Kidney (tissue), 22 donors: Measurements from ENCODE around the gene NKX3-2. TPM values are rescaled to one million over a fixed set of nuclear protein-coding genes. Genes with fewer than 3 reads are reported as not detected.

ENCODE experiments used
- DNase-seq, 5 donors: peaks; one replicate each; pipeline ENCODE4 v3.0.0-alpha.2; 2013 to 2020
- FAIRE-seq: peaks from 2 replicates; lab custom pipeline; 2012; peaks lifted over from hg19 to GRCh38; lab: Jason Lieb, UNC
- H3K27ac ChIP-seq, 2 donors: one replicate each; pipeline ENCODE4 v1.7.0; 2013; ENCODE audit warnings: low read depth in 2 of 2, low read length in 2 of 2, inconsistent platforms in 1 of 2
- H3K27me3 ChIP-seq: one replicate; pipeline ENCODE4 v1.7.1; 2013; ENCODE audit warnings: low read length, inconsistent platforms; ENCODE audit not compliant: control insufficient read depth, insufficient read depth
- H3K36me3 ChIP-seq, 3 donors: one replicate each; pipeline versions ENCODE4 v1.7.0 to v1.7.1; 2013; ENCODE audit warnings: low read length in 3 of 3, control low read depth in 1 of 3, inconsistent platforms in 1 of 3; ENCODE audit not compliant: insufficient read depth in 3 of 3, control insufficient read depth in 2 of 3
- H3K4me1 ChIP-seq, 3 donors: one replicate each; pipeline versions ENCODE4 v1.7.0 to v1.7.1; 2013; ENCODE audit warnings: low read length in 3 of 3, inconsistent platforms in 1 of 3, low read depth in 1 of 3; ENCODE audit not compliant: control insufficient read depth in 2 of 3, insufficient read depth in 2 of 3
- H3K4me3 ChIP-seq, 3 donors: one replicate each; pipeline versions ENCODE4 v1.7.0 to v1.8.1; 2013; ENCODE audit warnings: low read length in 3 of 3, control low read depth in 1 of 3, inconsistent platforms in 1 of 3
- H3K9ac ChIP-seq, 3 donors: one replicate each; pipeline versions ENCODE4 v1.7.0 to v1.7.1; 2013; ENCODE audit warnings: low read length in 3 of 3, control low read depth in 1 of 3, inconsistent platforms in 1 of 3
- H3K9me3 ChIP-seq, 3 donors: one replicate each; pipeline versions ENCODE4 v1.7.0 to v1.7.1; 2013; ENCODE audit warnings: low read length in 3 of 3, control low read depth in 1 of 3, inconsistent platforms in 1 of 3; ENCODE audit not compliant: control insufficient read depth in 2 of 3, insufficient read depth in 1 of 3
- intact Hi-C: fragments of 100-400 bp; cut with DNase I; formaldehyde crosslinking; loops from one replicate; pipeline ENCODE4 v1.11.1; 2022
- long read RNA-seq, 10 donors: library from polyadenylated mRNA in 1 of 10; unstranded in 1 of 10; transcript quantifications; one replicate each; pipeline ENCODE4 v2.0.0 and lab custom pipeline, GENCODE V29; 2021 to 2026
- polyA plus RNA-seq: library from polyadenylated mRNA; stranded (reverse); fragments of 350-450 nt; fragmentation: Illumina TruSeq; extraction: RNeasy Lipid Tissue Mini Kit (QIAGEN cat#74804); gene quantifications from one replicate; pipeline ENCODE4 v1.2.3, GENCODE V29; 2014; ENCODE audit warnings: low read depth, low replicate concordance; ENCODE audit not compliant: insufficient read depth
- total RNA-seq: library from RNA; stranded (reverse); fragmentation: NEBNext Ultra II Directional; extraction: Animal tissue kit (Norgen Biotek cat#: 25700); gene quantifications from one replicate; pipeline ENCODE4 v1.2.1, GENCODE V29; 2021
- TF ChIP-seq, protein P1 (sequence below): IDR thresholded peaks from 3 replicates; pipeline ENCODE4 v1.5.1; 2012; ENCODE audit warnings: mild to moderate bottlenecking, moderate library complexity, borderline replicate concordance; ENCODE audit not compliant: insufficient read depth; ENCODE audit errors: extremely low read depth
- donor health status: control.
- donor health status: control.
- donor health status: control.
- donor health status: control.
- donor health status: control.
- donor health status: DM: yes; HTN: yes; CAD: no.
- donor health status: Normal renal cell carcinoma (clear cell type).

The NKX3-2 gene
- total RNA-seq (not detected), polyA plus RNA-seq (0.17 TPM)
- long read RNA-seq, donor 1: 0 reads
- long read RNA-seq, donor 2: 0 reads
- long read RNA-seq, donor 3: 0 reads
- long read RNA-seq, donor 4: 0 reads
- long read RNA-seq, donor 5: 0 reads
- long read RNA-seq, donor 6: 0 reads
- long read RNA-seq, donor 7: 0 reads
- long read RNA-seq, donor 8: 0 reads
- long read RNA-seq, donor 9: 0 reads
- long read RNA-seq, donor 10: 0 reads

DNA sequence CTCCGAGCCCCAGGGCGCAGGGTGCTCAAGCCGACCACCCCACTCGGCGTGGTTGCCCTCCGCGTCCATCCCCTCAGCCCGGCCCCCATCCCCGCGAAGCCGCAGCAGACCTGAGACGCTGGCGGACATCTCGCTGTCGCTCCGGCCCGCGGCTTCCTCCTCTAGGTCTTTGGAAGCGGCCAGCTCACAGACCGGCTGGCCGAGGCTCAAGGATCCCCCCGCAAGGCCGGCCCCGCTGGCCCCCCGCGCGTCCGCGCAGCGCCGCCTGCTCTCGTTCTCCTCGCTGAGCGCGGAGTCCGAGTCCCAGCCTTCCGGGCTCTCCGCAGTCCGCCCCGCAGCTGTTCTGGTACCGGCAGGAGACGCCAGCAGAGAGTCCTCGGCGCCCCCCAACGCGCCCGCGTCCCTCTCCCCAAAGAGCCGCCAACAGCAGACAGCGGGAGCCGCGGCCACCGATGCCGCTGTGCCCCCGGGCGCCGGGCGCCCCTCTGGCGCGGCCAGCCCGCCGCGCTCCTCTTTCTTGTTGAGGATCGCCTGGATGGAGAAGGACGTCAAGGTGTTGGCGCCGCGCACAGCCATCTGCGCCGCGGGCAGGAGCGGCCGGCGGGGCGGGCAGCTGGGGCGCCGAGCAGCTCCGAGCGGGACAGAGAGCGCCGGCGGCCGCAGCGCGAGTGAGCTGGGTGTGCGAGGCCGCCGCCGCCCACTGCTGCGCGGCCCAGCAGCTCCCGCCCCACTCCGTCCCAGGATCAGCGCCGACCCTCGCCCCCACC is at the start of gene NKX3-2:
NKX3-2 (minus strand) TSS at position 670 of the 767 bp plus-strand sequence; CDS start at position 576, 94 bp downstream.
- Histone ChIP-seq H3K36me3 (no peaks in the 10 kb centered on the region), H3K27me3 (peaks cover 73% of the 10 kb centered on the region), H3K4me3 (peak within 1 kb of the TSS; percentile 40 to 51 (median 43)), H3K9me3 (peaks cover 0 to 4% (median 0%) of the 10 kb centered on the region in 3 donors), H3K27ac (no peak within 1 kb of the TSS), H3K9ac (no peak within 1 kb of the TSS), H3K4me1 (peaks cover 2 to 19% (median 5%) of the 10 kb centered on the region in 3 donors)
- TF ChIP-seq, protein P1, sequence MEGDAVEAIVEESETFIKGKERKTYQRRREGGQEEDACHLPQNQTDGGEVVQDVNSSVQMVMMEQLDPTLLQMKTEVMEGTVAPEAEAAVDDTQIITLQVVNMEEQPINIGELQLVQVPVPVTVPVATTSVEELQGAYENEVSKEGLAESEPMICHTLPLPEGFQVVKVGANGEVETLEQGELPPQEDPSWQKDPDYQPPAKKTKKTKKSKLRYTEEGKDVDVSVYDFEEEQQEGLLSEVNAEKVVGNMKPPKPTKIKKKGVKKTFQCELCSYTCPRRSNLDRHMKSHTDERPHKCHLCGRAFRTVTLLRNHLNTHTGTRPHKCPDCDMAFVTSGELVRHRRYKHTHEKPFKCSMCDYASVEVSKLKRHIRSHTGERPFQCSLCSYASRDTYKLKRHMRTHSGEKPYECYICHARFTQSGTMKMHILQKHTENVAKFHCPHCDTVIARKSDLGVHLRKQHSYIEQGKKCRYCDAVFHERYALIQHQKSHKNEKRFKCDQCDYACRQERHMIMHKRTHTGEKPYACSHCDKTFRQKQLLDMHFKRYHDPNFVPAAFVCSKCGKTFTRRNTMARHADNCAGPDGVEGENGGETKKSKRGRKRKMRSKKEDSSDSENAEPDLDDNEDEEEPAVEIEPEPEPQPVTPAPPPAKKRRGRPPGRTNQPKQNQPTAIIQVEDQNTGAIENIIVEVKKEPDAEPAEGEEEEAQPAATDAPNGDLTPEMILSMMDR: no peak
- intact Hi-C loops: loop anchor here (10.0 kb wide), 1 partner anchor 689 kb away; no protein-coding TSS in a partner anchor
- FAIRE-seq (no peak), DNase-seq (peak; percentile 36 to 70 (median 47))

- Histone ChIP-seq H3K4me1 (no peaks in the 10 kb centered on the region), H3K9ac (no peak overlapping the region), H3K9me3 (no peaks in the 10 kb centered on the region), H3K27ac (no peak overlapping the region), H3K4me3 (no peak overlapping the region), H3K27me3 (no peaks in the 10 kb centered on the region), H3K36me3 (peaks cover 13 to 31% (median 30%) of the 10 kb centered on the region in 3 donors)
- FAIRE-seq (no peak), DNase-seq (no peak)
- intact Hi-C loops: no loop called here
- TF ChIP-seq, protein P1: no peak
Observed at GRCh38 chr4:13592220-13592619, 47.9 kb upstream of the NKX3-2 start.

DNA sequence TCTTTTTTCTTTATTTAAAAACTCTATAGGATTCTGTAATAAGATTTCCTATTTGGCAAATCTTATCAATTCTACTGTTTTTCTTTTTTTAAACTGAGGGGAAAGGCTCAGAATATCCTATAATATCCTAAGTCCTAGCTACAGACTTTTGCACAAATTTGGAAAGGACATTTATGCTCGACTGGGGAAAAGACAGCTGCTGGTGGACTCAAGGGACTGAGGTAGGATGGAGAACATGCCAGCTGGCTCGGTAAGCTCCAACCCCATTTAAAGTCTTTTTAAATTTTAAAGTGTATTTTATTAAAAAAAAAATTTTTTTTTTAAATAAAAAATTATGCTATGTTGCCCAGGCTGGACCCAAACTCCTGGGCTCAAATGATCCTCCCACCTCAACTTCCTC is 46.5 kb upstream of the NKX3-2 start:
- H3K4me3 ChIP-seq: no peak overlapping the region
- DNase-seq (no peak), FAIRE-seq (no peak)
- H3K9ac ChIP-seq: no peak overlapping the region
- TF ChIP-seq, protein P1: no peak
- intact Hi-C loops: no loop called here
- peaks cover 12 to 34% (median 30%) of the 10 kb centered on the region in 3 donors for H3K36me3 ChIP-seq
- no peaks in the 10 kb centered on the region for H3K27me3 ChIP-seq
- no peaks in the 10 kb centered on the region for H3K9me3 ChIP-seq
- no peak overlapping the region for H3K27ac ChIP-seq
- H3K4me1 ChIP-seq: no peaks in the 10 kb centered on the region
